GM18870 (cell line): Measurements from ENCODE around the gene LRP1B.
"Not testable (repeated sequence)": the region's sequence is repeated elsewhere in the genome, so short reads cannot be mapped to it uniquely, and the experiment has no call there.

Experiments
- ATAC-seq: cut with Tn5 transposase; IDR thresholded peaks from one replicate; pipeline ENCODE4 v1.9.1; 2021; ENCODE audit warnings: moderate library complexity; ENCODE audit not compliant: unreplicated experiment

The LRP1B gene

GRCh38 chr2:142104134-142104758 is 26.6 kb downstream of the LRP1B start:
- ATAC-seq: no peak

GRCh38 chr2:142100970-142101369 is 29.8 kb downstream of the LRP1B start:
- ATAC-seq: no peak

- ATAC-seq: no peak
Observed at GRCh38 chr2:142100139-142100873, 30.5 kb downstream of the LRP1B start.

- ATAC-seq: no peak
Observed at GRCh38 chr2:142097711-142098110, 33.1 kb downstream of the LRP1B start.

- no peak for ATAC-seq
Observed at GRCh38 chr2:142095647-142096046, 35.2 kb downstream of the LRP1B start.

- ATAC-seq: no peak
Observed at GRCh38 chr2:142094233-142094632, 36.6 kb downstream of the LRP1B start.

- no peak for ATAC-seq
Observed at GRCh38 chr2:142088058-142088568, 42.7 kb downstream of the LRP1B start.

- ATAC-seq: not testable (repeated sequence)
Observed at GRCh38 chr2:142087585-142087984, 43.2 kb downstream of the LRP1B start.

GRCh38 chr2:142082368-142082767 is 48.4 kb downstream of the LRP1B start:
- no peak for ATAC-seq

GRCh38 chr2:142076317-142076716 is 54.5 kb downstream of the LRP1B start:
- no peak for ATAC-seq

GRCh38 chr2:142075826-142076225 is 55.0 kb downstream of the LRP1B start:
- no peak for ATAC-seq

- no peak for ATAC-seq
Observed at GRCh38 chr2:142069251-142069888, 61.4 kb downstream of the LRP1B start.

- ATAC-seq: no peak
Observed at GRCh38 chr2:142065700-142066099, 65.1 kb downstream of the LRP1B start.

GRCh38 chr2:142065156-142065555 is 65.7 kb downstream of the LRP1B start:
- no peak for ATAC-seq

- ATAC-seq: no peak
Observed at GRCh38 chr2:142061733-142062132, 69.1 kb downstream of the LRP1B start.

GRCh38 chr2:142058149-142058548 is 72.7 kb downstream of the LRP1B start:
- no peak for ATAC-seq

GRCh38 chr2:142056784-142057183 is 74.0 kb downstream of the LRP1B start:
- ATAC-seq: no peak

- ATAC-seq: no peak
Observed at GRCh38 chr2:142052220-142052863, 78.5 kb downstream of the LRP1B start.

- no peak for ATAC-seq
Observed at GRCh38 chr2:142048581-142048980, 82.2 kb downstream of the LRP1B start.

GRCh38 chr2:142045641-142046040 is 85.2 kb downstream of the LRP1B start:
- no peak for ATAC-seq

GRCh38 chr2:142044197-142044596 is 86.6 kb downstream of the LRP1B start:
- no peak for ATAC-seq
